Stimulated activated CD4-positive, alpha-beta T cell treated with anti-CD3 and anti-CD28 coated beads, Interleukin-1b, Interleukin-23, amount 100 ng/mL, for 24 hours (primary cell): ENCODE results near the gene STAC2.

Source experiments
- DNase-seq, 4 experiments: peaks; one replicate each; pipeline ENCODE4 v3.0.0-alpha.2; 2020; ENCODE audit warnings: low read depth in 4 of 4, low spot score in 1 of 4

Gene STAC2

DNA sequence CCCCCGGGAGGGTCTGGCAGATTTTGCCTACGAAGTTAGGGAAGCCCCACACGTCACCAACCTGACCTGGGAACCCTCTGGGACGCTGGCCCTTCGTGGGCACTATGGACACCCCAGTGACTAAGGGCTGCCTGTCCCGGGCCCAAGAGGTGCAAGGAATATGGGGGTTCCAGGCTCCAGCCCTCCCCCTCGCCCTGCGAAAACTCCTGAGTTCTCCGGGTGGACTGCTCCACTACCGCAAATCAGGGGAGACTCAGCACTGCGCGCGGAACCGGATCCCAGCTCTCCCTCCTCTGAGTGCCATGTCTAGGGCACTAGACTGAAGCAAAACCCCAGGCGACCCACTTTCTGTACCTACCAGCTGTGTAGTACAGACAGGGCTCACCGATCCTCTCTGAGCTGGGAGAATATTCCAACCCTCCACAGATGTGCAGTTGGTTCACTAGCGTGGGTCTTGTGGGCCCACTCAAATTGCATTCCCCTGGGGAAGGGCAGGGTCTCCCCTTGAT lies 59.9 kb downstream of the STAC2 start, which contains the start of gene ARL5C:
Gene ARL5C, minus strand, starts transcription at position 321 of the 509 bp plus-strand sequence. CDS start 401 bp downstream, outside the sequence.
- no peak for DNase-seq

DNA sequence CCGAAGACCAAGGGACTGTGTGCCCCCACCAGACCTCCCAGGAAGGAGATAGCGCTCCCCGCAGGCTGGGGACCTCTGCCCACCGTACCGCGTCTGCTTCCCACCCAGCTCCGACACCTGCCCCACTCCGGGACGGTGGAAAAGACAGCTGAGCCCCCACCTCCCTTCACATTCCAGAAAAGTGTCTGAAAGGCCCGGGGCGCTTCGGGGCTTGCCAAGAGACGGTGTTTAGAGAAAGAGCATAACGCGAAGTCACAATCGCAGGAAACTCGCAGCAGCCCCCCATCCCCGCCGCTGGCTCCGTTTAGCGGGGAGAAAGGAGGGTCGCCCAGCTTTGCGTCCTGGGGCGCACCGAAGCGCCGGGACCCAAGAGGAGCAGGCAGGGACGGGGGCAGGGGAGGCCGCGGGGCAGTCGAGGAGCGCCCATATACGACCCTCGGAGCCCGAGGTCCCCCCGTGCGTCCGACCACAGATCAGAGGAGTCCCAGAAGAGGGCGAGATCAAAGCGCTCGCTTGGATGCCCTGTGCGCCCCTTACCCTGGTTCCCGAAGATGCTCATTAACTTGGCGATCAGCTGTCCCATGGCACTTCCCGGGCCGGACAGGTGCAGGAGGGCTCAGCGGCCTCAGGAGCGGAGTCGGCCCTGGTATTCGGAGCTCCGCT lies 60.4 kb downstream of the STAC2 start:
- DNase-seq: no peak

DNA sequence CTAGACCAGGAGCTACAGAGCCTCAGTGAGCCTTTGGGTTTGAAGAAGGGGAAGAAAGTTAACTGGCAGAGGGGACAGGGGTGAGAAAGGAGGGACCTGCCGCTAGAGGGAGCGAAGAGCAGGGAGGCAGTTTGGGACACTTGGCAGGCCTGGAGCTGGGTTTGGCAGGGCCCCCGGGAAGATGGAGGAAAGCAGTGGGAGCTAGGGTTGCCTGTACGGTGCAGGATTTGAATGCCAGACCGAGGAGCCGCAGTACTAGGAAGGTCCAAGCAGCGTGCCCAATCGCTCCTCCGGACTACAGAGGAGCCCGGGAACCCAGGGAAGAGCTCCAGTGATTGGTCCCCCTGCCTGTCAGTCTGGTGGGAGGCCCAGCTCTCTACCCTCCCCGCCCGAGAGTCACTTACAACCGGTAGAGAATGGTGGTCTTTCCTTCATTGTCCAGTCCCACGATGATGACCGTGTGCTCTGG lies 61.0 kb downstream of the STAC2 start:
- DNase-seq: peak; percentile 53 to 63 (median 58)

- no peak for DNase-seq
Observed at GRCh38 chr17:39161962-39162361, 63.8 kb downstream of the STAC2 start.
